NB4 (cell line): ENCODE results near the gene AGFG1.

ENCODE experiments used
- MYC ChIP-seq: IDR thresholded peaks from 2 replicates; pipeline ENCODE4 v1.6.1; 2011; ENCODE audit warnings: low read depth, low read length
- POLR2A ChIP-seq: IDR thresholded peaks from 2 replicates; pipeline ENCODE4 v1.6.1; 2011; ENCODE audit warnings: mild to moderate bottlenecking; ENCODE audit not compliant: insufficient read length; ENCODE audit errors: extremely low read depth
- TF ChIP-seq, protein P1 (sequence below): IDR thresholded peaks from one replicate; pipeline ENCODE4 v1.5.1; 2012; ENCODE audit warnings: low read depth, low read length

DNA sequence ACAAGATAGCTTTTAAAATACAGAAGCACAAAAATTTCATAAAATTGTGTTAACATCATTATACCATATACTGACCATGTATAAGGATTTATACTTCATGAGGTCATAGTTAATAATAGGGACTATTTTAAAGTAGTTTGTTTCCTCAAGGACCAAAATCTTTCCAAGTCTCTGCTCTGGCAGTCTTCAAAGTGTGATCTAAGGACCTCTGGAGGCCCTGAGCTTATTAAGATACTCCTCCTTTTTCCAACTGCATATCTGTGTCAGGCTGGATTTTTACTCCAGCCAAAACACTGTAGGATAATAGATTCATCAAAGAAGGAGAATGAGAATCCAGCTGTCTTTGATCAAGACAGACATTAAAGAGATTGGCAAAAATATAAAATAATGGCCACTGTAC is 125.1 kb downstream of the AGFG1 start:
- TF ChIP-seq, protein P1, sequence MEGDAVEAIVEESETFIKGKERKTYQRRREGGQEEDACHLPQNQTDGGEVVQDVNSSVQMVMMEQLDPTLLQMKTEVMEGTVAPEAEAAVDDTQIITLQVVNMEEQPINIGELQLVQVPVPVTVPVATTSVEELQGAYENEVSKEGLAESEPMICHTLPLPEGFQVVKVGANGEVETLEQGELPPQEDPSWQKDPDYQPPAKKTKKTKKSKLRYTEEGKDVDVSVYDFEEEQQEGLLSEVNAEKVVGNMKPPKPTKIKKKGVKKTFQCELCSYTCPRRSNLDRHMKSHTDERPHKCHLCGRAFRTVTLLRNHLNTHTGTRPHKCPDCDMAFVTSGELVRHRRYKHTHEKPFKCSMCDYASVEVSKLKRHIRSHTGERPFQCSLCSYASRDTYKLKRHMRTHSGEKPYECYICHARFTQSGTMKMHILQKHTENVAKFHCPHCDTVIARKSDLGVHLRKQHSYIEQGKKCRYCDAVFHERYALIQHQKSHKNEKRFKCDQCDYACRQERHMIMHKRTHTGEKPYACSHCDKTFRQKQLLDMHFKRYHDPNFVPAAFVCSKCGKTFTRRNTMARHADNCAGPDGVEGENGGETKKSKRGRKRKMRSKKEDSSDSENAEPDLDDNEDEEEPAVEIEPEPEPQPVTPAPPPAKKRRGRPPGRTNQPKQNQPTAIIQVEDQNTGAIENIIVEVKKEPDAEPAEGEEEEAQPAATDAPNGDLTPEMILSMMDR: no peak
- TF ChIP-seq POLR2A: no peak
- TF ChIP-seq MYC: no peak
